HepG2 (cell line): ENCODE data around the gene GHRL. TPM values are rescaled to one million over a fixed set of nuclear protein-coding genes. Genes with fewer than 3 reads are reported as not detected.

Source experiments
- ATAC-seq: fragments of 200-7000 bp; cut with Tn5 transposase; 3 replicates; pipeline ENCODE4 v1.9.1; 2020; ENCODE audit warnings: mild to moderate bottlenecking, moderate library complexity
- BruUV-seq: library from RNA; stranded (reverse); fragments of 400-500 nt; replicated peaks from 2 replicates; lab custom pipeline; 2021; lab: Mats Ljungman, UMichigan
- CTCF ChIA-PET: fragments of 300-600 bp; formaldehyde crosslinking; extraction: SDS; loops from one replicate; lab custom pipeline; 2021; ENCODE audit warnings: low total read pairs, inconsistent platforms, low intra/inter-chr PET ratio; lab: Yijun Ruan, JAX
- POLR2A ChIA-PET: fragments of 350-600 bp; sonication (Branson Sonifier 250); formaldehyde crosslinking; loops from one replicate; lab custom pipeline; 2020; ENCODE audit warnings: antibody characterized with exemption, inconsistent platforms; lab: Yijun Ruan, JAX
- DNase-seq: peaks from one replicate; pipeline ENCODE4 v3.0.0-alpha.2; 2015; ENCODE audit warnings: low spot score
- FAIRE-seq: peaks from 3 replicates; lab custom pipeline; 2011; peaks lifted over from hg19 to GRCh38; lab: Jason Lieb, UNC
- H2AFZ ChIP-seq: one replicate; pipeline ENCODE4 v1.6.1; 2011; ENCODE audit warnings: low read length, inconsistent platforms
- H3K27ac ChIP-seq: fragments of 300-600 bp; 3 replicates; pipeline ENCODE4 v1.8.0; 2011; ENCODE audit warnings: mixed run types, mild to moderate bottlenecking, mixed read lengths, low read length, inconsistent platforms; ENCODE audit not compliant: insufficient read depth; ENCODE audit errors: extremely low read length
- H3K27me3 ChIP-seq, 2 experiments: fragments of 200-600 bp in 1 of 2; 2 replicates in 1 of 2; 3 replicates in 1 of 2; pipeline versions ENCODE4 v1.6.0 to v1.8.0; 2011; ENCODE audit warnings: low read length in 2 of 2, mild to moderate bottlenecking in 2 of 2, moderate library complexity in 2 of 2, inconsistent platforms in 1 of 2; ENCODE audit not compliant: insufficient read depth in 2 of 2, control insufficient read depth in 1 of 2
- H3K36me3 ChIP-seq, 2 experiments: fragments of 200-600 bp in 1 of 2; replicated peaks in 1 of 2; 2 replicates in 1 of 2; 3 replicates in 1 of 2; pipeline versions ENCODE4 v1.5.1 to v1.8.0; 2011; ENCODE audit warnings: low read length in 2 of 2, inconsistent platforms in 1 of 2; ENCODE audit not compliant: insufficient read depth in 2 of 2, control insufficient read depth in 1 of 2
- H3K4me1 ChIP-seq: 2 replicates; pipeline ENCODE4 v1.5.1; 2012; ENCODE audit warnings: low read length, inconsistent platforms; ENCODE audit not compliant: insufficient read depth
- H3K4me2 ChIP-seq: 2 replicates; pipeline ENCODE4 v1.6.0; 2011; ENCODE audit warnings: low read depth, low read length, inconsistent platforms
- H3K4me3 ChIP-seq, 3 experiments: fragments of 200-600 bp in 1 of 3; sonication (generic), shearing (Covaris generic) in 1 of 3; replicated peaks in 1 of 3; 2 replicates each; pipeline ENCODE4 v1.5.1; 2011 to 2016; ENCODE audit warnings: low read length in 3 of 3, inconsistent platforms in 2 of 3, low read depth in 2 of 3, mild to moderate bottlenecking in 2 of 3, control low read depth in 1 of 3, mixed read lengths in 1 of 3; ENCODE audit not compliant: insufficient read depth in 1 of 3
- H3K79me2 ChIP-seq: one replicate; pipeline ENCODE4 v1.6.1; 2011; ENCODE audit warnings: low read length, inconsistent platforms; ENCODE audit not compliant: insufficient read depth
- H3K9ac ChIP-seq: 2 replicates; pipeline ENCODE4 v1.6.0; 2011; ENCODE audit warnings: mild to moderate bottlenecking, low read depth, low read length, inconsistent platforms; ENCODE audit not compliant: insufficient read depth
- H3K9me3 ChIP-seq: 2 replicates; pipeline ENCODE4 v1.5.1; 2012; ENCODE audit warnings: mild to moderate bottlenecking, low read length
- H4K20me1 ChIP-seq: 2 replicates; pipeline ENCODE4 v1.6.0; 2011; ENCODE audit warnings: inconsistent platforms, mild to moderate bottlenecking, low read length, moderate library complexity; ENCODE audit not compliant: insufficient read depth
- ASH2L ChIP-seq: fragments of 300-600, 200-600 bp; sonication (generic); IDR thresholded peaks from 2 replicates; pipeline ENCODE4 v1.7.0; 2017; ENCODE audit warnings: low read depth, mild to moderate bottlenecking, moderate library complexity, mixed read lengths, low read length; ENCODE audit not compliant: insufficient read length
- HNRNPK ChIP-seq: fragments of 200-400 bp; formaldehyde crosslinking; IDR thresholded peaks from 2 replicates; pipeline ENCODE4 v1.6.1; 2018; ENCODE audit warnings: low read length, low read depth, moderate library complexity, mild to moderate bottlenecking; ENCODE audit not compliant: poor library complexity, severe bottlenecking
- KAT2B ChIP-seq: fragments of 150-350 bp; IDR thresholded peaks from 2 replicates; pipeline ENCODE4 v1.6.1; 2014; ENCODE audit warnings: low read depth, low read length, borderline replicate concordance
- MZF1 ChIP-seq: sonication (generic); formaldehyde crosslinking; IDR thresholded peaks from 2 replicates; pipeline ENCODE4 v1.8.1; 2023; ENCODE audit warnings: mild to moderate bottlenecking, missing genetic modification reagents, borderline replicate concordance
- SNAPC4 ChIP-seq: sonication (generic); formaldehyde crosslinking; IDR thresholded peaks from 2 replicates; pipeline ENCODE4 v1.4.0; 2020; ENCODE audit warnings: mild to moderate bottlenecking, missing genetic modification reagents
- ZKSCAN8 ChIP-seq: IDR thresholded peaks from 2 replicates; pipeline ENCODE4 v1.6.1; 2016; ENCODE audit warnings: borderline replicate concordance, missing genetic modification reagents, missing compliant biosample characterization
- ZNF460 ChIP-seq: sonication (generic); formaldehyde crosslinking; IDR thresholded peaks from 2 replicates; pipeline ENCODE4 v1.5.1; 2020; ENCODE audit warnings: missing genetic modification reagents, mild to moderate bottlenecking, borderline replicate concordance
- WGBS: methylation state at CpG from one replicate; pipeline ENCODE4 v1.1.6; 2017; ENCODE audit warnings: low lambda C conversion rate; 5-methylcytosine and 5-hydroxymethylcytosine counted together
- in situ Hi-C: cut with HindIII; loops from 2 replicates; pipeline ENCODE4 v1.10.0; 2017; ENCODE audit warnings: low pct_unique_long_range_greater_than_20kb; ENCODE audit not compliant: extremely low pct_ligation_motif_present
- intact Hi-C: fragments of 100-400 bp; cut with micrococcal nuclease; formaldehyde crosslinking; loops from one replicate; pipeline ENCODE4 v1.10.0; 2022; ENCODE audit not compliant: unreplicated experiment
- polyA plus RNA-seq, 8 experiments: library from polyadenylated mRNA; depleted of rRNA in 3 of 8; stranded (reverse) in 7 of 8; unstranded in 1 of 8; fragments of >200 nt; fragmentation: Illumina TruSeq in 4 of 8; extraction: Trizol in 4 of 8; gene quantifications; 2 replicates each; pipeline versions ENCODE4 v1.2.1 to v1.2.3, GENCODE V29; 2011 to 2016; ENCODE audit warnings: low read depth in 4 of 8, missing spikeins in 1 of 8, mixed read lengths in 1 of 8; ENCODE audit not compliant: insufficient read depth in 1 of 8
- total RNA-seq, 5 experiments: library from RNA; depleted of rRNA; stranded (reverse); fragments of >200 nt; fragmentation: Illumina TruSeq; extraction: Trizol; gene quantifications; 2 replicates each; pipeline ENCODE4 v1.2.3, GENCODE V29; 2016; ENCODE audit warnings: low read depth in 1 of 5

The GHRL gene
- total and polyA plus RNA-seq, 2 of the 13 experiments (the other 11 are each of a cell fraction or from before 2014, with no cell fraction given), result 0.09 TPM; not detected in 1

GRCh38 chr3:10273702-10274305 lies 18.9 kb downstream of the GHRL start:
- POLR2A ChIA-PET, result no interaction called here
- CTCF ChIA-PET, result no interaction called here
- H3K27ac ChIP-seq, result no peak overlapping the region
- no peak overlapping the region for H3K4me2 ChIP-seq
- TF ChIP-seq ASH2L (no peak), HNRNPK (no peak), ZNF460 (CRISPR knock-in tag) (no peak), KAT2B (no peak), ZKSCAN8 (CRISPR knock-in tag) (no peak), MZF1 (CRISPR knock-in tag) (no peak), SNAPC4 (no peak)
- no peak overlapping the region for H3K4me3 ChIP-seq
- peaks cover 46 to 87% of the 10 kb centered on the region in 2 experiments for H3K36me3 ChIP-seq
- H4K20me1 ChIP-seq, result peaks cover 42% of the 10 kb centered on the region
- H3K27me3 ChIP-seq, result no peaks in the 10 kb centered on the region
- 75% methylated on average over 1 of the region's 1 CpG for WGBS
- no peak overlapping the region for H2AFZ ChIP-seq
- H3K9ac ChIP-seq, result no peak overlapping the region
- ATAC-seq (no peak), DNase-seq (no peak), FAIRE-seq (no peak)
- no peaks in the 10 kb centered on the region for H3K9me3 ChIP-seq
- intact Hi-C loops (no loop called here), in situ Hi-C loops (no loop called here)
- peaks cover 10% of the 10 kb centered on the region for H3K4me1 ChIP-seq
- no TSS peak for BruUV-seq
- peaks cover 62% of the 10 kb centered on the region for H3K79me2 ChIP-seq
